ENCODE data around the gene RASSF5. TPM values are rescaled to one million over a fixed set of nuclear protein-coding genes. Genes with fewer than 3 reads are reported as not detected.

Gene RASSF5
- total RNA-seq, 1 experiment from 2014 or later, result 12.4 TPM

- H3F3A ChIP-seq (ENCODE audit: insufficient read depth, low read depth), result peaks cover 5% of the 10 kb centered on the region; the same call in 1 of the 2 replicates
- intact Hi-C loops (cut with micrococcal nuclease; ENCODE audit: unreplicated experiment), result no loop called here
- ChIA-PET POLR2A (ENCODE audit: unreplicated experiment) (no interaction called here), CTCF (interaction anchor here (0.6 kb wide), 1 partner anchor 14 kb away, joined by 15 read pairs; no protein-coding TSS in a partner anchor)
- H2AFZ ChIP-seq, result no peak overlapping the region
- H3K4me2 ChIP-seq, result no peak overlapping the region
- H3K79me2 ChIP-seq (ENCODE audit: low read depth), result no peaks in the 10 kb centered on the region
- no peak overlapping the region for H3K27ac ChIP-seq
- no TSS peak for BruUV-seq (replicated peaks)
- DNase-seq, result peak in 1 of 2 experiments; percentile 19
- H3K4me3 ChIP-seq, result no peak overlapping the region
- no peaks in the 10 kb centered on the region for H3K9me2 ChIP-seq (ENCODE audit: insufficient read depth)
- no peaks in the 10 kb centered on the region; the same call in 1 of the 2 replicates for H4K20me1 ChIP-seq (ENCODE audit: insufficient read depth)
- no peaks in the 10 kb centered on the region for H3K9me3 ChIP-seq (ENCODE audit: insufficient read depth, low read depth)
- TF ChIP-seq CTCF (conservative IDR thresholded peaks at IDR 0.05), result no peak
- TF ChIP-seq EZH2 (IDR thresholded peaks at IDR 0.05; ENCODE audit: low read depth), result no peak
- H3K27me3 ChIP-seq (ENCODE audit: insufficient read depth, low read depth), result no peaks in the 10 kb centered on the region
- no peaks in the 10 kb centered on the region for H3K4me1 ChIP-seq (replicated peaks; ENCODE audit: insufficient read depth)
- peaks cover 15% of the 10 kb centered on the region; the same call in 1 of the 2 replicates for H3K36me3 ChIP-seq (ENCODE audit: low read depth)
Measured at GRCh38 chr1:206460836-206461426, 46.4 kb upstream of the RASSF5 start.

GRCh38 chr1:206461602-206462455, 45.5 kb upstream of the RASSF5 start:
- ChIA-PET CTCF (interaction anchor here (0.6 kb wide), 2 partner anchors 15 to 233 kb away, joined by 8 to 15 read pairs; no protein-coding TSS in a partner anchor), POLR2A (ENCODE audit: unreplicated experiment) (no interaction called here)
- peaks cover 15% of the 10 kb centered on the region; the same call in 1 of the 2 replicates for H3K36me3 ChIP-seq (ENCODE audit: low read depth)
- no peak overlapping the region for H3K27ac ChIP-seq
- no peaks in the 10 kb centered on the region for H3K4me1 ChIP-seq (replicated peaks; ENCODE audit: insufficient read depth)
- DNase-seq, result peak; percentile 49 to 57
- TF ChIP-seq CTCF (conservative IDR thresholded peaks at IDR 0.05) (peak; percentile 87), EZH2 (IDR thresholded peaks at IDR 0.05; ENCODE audit: low read depth) (no peak)
- H3K27me3 ChIP-seq (ENCODE audit: insufficient read depth, low read depth), result no peaks in the 10 kb centered on the region
- peaks cover 5% of the 10 kb centered on the region; the same call in 1 of the 2 replicates for H3F3A ChIP-seq (ENCODE audit: insufficient read depth, low read depth)
- intact Hi-C loops (cut with micrococcal nuclease; ENCODE audit: unreplicated experiment), result no loop called here
- no peak overlapping the region for H3K4me2 ChIP-seq
- no peaks in the 10 kb centered on the region for H3K79me2 ChIP-seq (ENCODE audit: low read depth)
- H3K4me3 ChIP-seq, result no peak overlapping the region
- no peak overlapping the region for H2AFZ ChIP-seq
- BruUV-seq (replicated peaks), result no TSS peak
- H3K9me3 ChIP-seq (ENCODE audit: insufficient read depth, low read depth), result no peaks in the 10 kb centered on the region
- H3K9me2 ChIP-seq (ENCODE audit: insufficient read depth), result no peaks in the 10 kb centered on the region
- no peaks in the 10 kb centered on the region; the same call in 1 of the 2 replicates for H4K20me1 ChIP-seq (ENCODE audit: insufficient read depth)

- BruUV-seq (replicated peaks), result no TSS peak
- Histone ChIP-seq H3K27me3 (ENCODE audit: insufficient read depth, low read depth) (no peaks in the 10 kb centered on the region), H3K4me2 (no peak overlapping the region), H3K9me3 (ENCODE audit: insufficient read depth, low read depth) (no peaks in the 10 kb centered on the region), H4K20me1 (ENCODE audit: insufficient read depth) (no peaks in the 10 kb centered on the region; the same call in 1 of the 2 replicates), H3K79me2 (ENCODE audit: low read depth) (no peaks in the 10 kb centered on the region), H3K27ac (no peak overlapping the region), H3K4me1 (replicated peaks; ENCODE audit: insufficient read depth) (no peaks in the 10 kb centered on the region), H3K9me2 (ENCODE audit: insufficient read depth) (no peaks in the 10 kb centered on the region), H3F3A (ENCODE audit: insufficient read depth, low read depth) (peaks cover 5% of the 10 kb centered on the region; the same call in 1 of the 2 replicates), H3K36me3 (ENCODE audit: low read depth) (peaks cover 11% of the 10 kb centered on the region; the same call in 1 of the 2 replicates), H2AFZ (no peak overlapping the region), H3K4me3 (no peak overlapping the region)
- intact Hi-C loops (cut with micrococcal nuclease; ENCODE audit: unreplicated experiment), result no loop called here
- CTCF ChIA-PET, result no interaction called here
- no peak for TF ChIP-seq EZH2 (IDR thresholded peaks at IDR 0.05; ENCODE audit: low read depth)
- TF ChIP-seq CTCF (conservative IDR thresholded peaks at IDR 0.05), result no peak
- POLR2A ChIA-PET (ENCODE audit: unreplicated experiment), result no interaction called here
- DNase-seq, result peak in 1 of 2 experiments; percentile 1
Measured at GRCh38 chr1:206463137-206463536, 44.2 kb upstream of the RASSF5 start.

All from PC-9 (cell line).